KOPT-K1 (cell line): ENCODE measurements around the gene MROH2A.

Experiments
- H3K27ac ChIP-seq: fragments of 200-600 bp; sonication (generic); 2 replicates; pipeline ENCODE4 v1.5.1; 2016; ENCODE audit warnings: antibody characterized with exemption, mild to moderate bottlenecking, low read depth, low read length; ENCODE audit not compliant: poor library complexity, severe bottlenecking
- H3K36me3 ChIP-seq: fragments of 200-600 bp; sonication (generic); 2 replicates; pipeline ENCODE4 v1.5.1; 2017; ENCODE audit warnings: antibody characterized with exemption, mild to moderate bottlenecking, low read length, moderate library complexity; ENCODE audit not compliant: insufficient read depth
- H3K9me3 ChIP-seq: fragments of 200-600 bp; sonication (generic); 2 replicates; pipeline ENCODE4 v1.5.1; 2017; ENCODE audit warnings: antibody characterized with exemption, low read length, mild to moderate bottlenecking; ENCODE audit not compliant: insufficient read depth, poor library complexity, severe bottlenecking

Gene MROH2A

DNA sequence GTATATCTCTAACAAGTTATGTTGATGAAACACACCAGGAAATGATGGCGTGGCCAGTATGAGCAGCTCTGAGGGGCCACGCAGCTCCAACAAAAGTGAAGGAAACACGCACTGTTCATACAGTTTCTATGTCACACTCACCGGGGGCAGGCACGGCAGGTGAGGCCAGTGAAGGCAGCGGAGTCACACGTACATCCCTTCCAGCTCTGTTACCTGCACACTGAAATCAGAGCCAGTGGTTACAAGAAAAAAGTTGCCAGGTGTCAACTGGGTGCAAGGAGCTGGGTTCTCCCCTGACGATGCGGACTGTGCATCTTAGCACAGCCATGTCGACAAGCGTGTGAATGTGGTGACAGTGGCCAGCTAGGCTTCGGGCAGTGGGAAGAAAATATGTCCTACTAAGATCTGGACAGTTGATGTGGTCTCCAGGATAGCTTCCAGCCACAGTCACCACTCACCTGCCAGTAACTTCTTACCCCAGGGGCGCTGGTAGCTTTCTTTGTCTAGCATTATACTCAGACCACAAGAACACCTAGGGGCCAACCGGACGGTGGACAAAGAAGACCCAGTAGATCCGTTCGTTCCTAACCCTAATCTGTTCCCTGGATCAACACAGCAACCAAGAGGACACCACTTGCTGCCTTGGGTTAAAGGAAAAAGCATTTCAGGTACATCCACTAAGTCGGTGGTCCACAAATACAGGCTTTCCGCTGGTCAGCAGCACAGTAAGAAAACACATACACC is 66.1 kb downstream of the MROH2A start:
- H3K27ac ChIP-seq = no peak overlapping the region
- H3K36me3 ChIP-seq = peaks cover 100% of the 10 kb centered on the region
- H3K9me3 ChIP-seq = no peaks in the 10 kb centered on the region

DNA sequence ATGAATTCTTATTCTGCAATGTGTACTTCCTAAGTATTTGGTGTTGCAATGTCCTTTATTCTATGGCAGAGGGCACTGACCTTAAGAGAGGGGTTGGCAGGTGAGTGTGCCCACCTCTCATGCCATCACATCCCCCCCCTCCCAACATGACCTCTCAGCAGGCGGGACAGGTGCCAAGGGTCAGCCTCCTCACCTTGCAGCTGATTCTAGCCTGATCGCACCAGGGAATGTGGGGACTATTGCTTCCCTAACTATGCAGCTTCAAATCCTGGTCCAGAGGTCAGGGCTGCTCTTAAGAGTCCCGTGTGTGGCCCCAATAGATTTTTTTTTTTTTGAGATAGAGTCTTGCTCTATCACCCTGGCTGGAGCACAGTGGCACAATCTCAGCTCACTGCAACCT is 66.7 kb downstream of the MROH2A start:
- no peak overlapping the region for H3K27ac ChIP-seq
- H3K36me3 ChIP-seq = peaks cover 100% of the 10 kb centered on the region
- H3K9me3 ChIP-seq = no peaks in the 10 kb centered on the region

- H3K9me3 ChIP-seq = no peaks in the 10 kb centered on the region
- H3K36me3 ChIP-seq = peaks cover 100% of the 10 kb centered on the region
- H3K27ac ChIP-seq = no peak overlapping the region
Observed at GRCh38 chr2:233845301-233846060, 67.4 kb downstream of the MROH2A start.

DNA sequence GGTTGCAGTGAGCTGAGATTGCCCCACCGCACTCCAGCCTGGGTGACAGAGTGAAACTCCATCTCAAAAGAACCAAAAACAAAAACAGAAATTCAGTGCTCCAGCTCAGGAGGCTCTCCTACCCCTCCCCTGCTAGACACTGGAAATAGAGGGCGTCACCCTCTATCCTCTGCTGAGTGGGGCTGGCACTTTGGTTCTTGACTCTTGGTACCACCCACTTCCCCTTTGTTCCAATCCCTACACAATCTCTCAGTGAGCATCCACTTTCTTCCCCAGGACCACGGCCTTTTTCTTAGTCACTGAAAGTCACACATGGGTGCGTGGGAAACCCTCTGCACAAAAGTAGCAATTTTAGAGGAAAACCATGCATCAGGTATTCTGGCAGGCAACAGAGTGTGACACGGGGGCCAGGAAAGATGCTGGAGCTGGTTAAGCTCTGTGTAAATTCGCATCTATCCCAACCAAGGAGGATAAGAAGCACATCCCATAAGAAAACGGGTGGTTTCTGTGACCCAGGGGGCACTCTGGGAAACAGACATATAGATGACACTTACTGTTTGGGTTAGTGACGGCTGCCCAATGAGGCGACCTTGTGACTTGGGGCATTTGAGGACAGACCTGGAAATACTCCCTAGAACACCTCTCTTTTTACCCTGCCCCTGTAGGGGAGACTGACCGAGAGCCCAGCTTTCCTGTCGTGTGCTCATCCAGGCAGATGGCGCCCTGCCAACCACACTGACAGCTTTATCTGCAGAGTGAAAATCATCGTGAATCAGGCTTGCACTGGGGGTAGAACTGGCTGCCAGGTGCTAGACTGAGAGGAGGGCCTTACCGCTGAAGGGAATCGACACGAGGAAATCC is 68.5 kb downstream of the MROH2A start:
- Histone ChIP-seq H3K27ac (no peak overlapping the region), H3K36me3 (peaks cover 100% of the 10 kb centered on the region), H3K9me3 (no peaks in the 10 kb centered on the region)

DNA sequence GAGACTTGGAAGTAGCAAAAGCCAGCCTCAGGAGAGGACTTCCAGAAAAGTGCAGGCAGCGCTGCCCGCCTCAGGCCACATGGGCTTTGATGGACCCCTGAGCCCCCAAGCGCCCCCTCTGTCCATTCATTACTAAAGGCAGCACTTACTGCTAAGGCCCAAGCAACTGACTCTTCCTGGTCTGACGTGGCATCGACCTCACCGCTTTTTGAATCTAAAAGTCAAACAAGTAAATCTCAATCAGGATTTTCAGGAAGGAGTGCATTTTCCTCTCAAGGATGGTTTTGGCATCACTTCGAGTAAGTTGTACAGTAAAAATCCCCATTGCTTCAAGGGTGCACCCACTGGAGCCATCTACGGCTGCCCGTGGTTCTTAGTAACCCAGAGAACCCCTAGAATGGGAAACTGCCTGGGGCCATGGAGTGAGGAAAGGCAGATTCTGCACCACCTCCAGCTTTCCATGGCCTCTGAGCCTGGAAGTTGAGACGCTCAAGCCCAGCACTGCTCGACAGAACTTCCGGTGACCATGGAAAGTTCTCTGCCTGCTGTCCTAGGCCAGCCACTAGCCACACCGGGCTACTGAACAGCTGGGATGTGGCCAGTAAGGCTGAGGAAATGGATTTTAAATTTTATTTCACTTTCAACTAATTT is 69.2 kb downstream of the MROH2A start:
- Histone ChIP-seq H3K36me3 (peaks cover 100% of the 10 kb centered on the region), H3K9me3 (no peaks in the 10 kb centered on the region), H3K27ac (no peak overlapping the region)

DNA sequence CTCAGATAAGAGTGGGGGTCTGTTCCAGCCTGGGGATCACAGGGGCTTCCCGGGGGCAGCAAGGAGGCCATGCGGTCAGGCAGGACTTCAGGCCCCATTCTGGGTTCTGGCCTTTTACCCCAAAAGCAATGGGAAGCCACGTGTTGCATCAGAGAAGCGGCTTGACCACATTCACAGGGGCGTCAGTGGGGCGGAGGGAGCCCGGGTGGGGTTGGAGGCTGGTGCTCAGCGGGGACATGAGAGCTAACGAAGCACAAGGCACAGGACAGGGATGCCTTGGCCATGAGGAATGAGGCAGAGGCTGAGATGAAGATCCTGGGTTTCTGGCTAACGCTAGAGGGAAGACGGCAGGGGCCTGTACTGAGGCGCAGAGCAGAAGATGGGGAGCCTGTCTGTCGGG is 70.1 kb downstream of the MROH2A start:
- H3K9me3 ChIP-seq = no peaks in the 10 kb centered on the region
- peaks cover 100% of the 10 kb centered on the region for H3K36me3 ChIP-seq
- H3K27ac ChIP-seq = no peak overlapping the region

- Histone ChIP-seq H3K27ac (no peak overlapping the region), H3K9me3 (no peaks in the 10 kb centered on the region), H3K36me3 (peaks cover 95% of the 10 kb centered on the region)
Observed at GRCh38 chr2:233849607-233850271, 71.6 kb downstream of the MROH2A start.

GRCh38 chr2:233850745-233851144 is 72.6 kb downstream of the MROH2A start:
- H3K36me3 ChIP-seq = peaks cover 84% of the 10 kb centered on the region
- no peaks in the 10 kb centered on the region for H3K9me3 ChIP-seq
- no peak overlapping the region for H3K27ac ChIP-seq

GRCh38 chr2:233851169-233851568 is 73.0 kb downstream of the MROH2A start:
- H3K27ac ChIP-seq = no peak overlapping the region
- peaks cover 80% of the 10 kb centered on the region for H3K36me3 ChIP-seq

DNA sequence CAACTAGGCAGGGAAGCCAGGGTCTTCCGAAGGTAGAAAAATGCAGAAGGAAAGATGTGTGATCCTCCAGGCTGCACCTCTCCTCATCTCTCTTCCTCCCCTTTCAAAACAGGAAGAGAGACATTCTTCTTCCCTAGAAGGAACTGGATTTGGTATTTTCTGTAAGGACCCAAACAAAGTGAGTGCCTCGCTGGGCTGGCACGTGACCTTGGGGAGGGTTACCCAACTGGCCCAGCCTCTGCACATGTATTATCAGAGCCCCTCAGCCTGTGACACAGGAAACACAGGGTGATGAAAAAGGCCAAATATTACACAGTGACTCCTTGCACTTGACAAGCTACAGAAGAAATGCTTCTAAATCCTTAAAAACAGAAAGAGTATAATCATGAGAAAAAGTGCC is 73.9 kb downstream of the MROH2A start:
- Histone ChIP-seq H3K27ac (peak overlapping the region; percentile 99), H3K36me3 (peaks cover 71% of the 10 kb centered on the region), H3K9me3 (no peaks in the 10 kb centered on the region)

More at GRCh38 chr2:233851169-233851568, 73.0 kb downstream of the MROH2A start:
- H3K9me3 ChIP-seq = no peaks in the 10 kb centered on the region

DNA sequence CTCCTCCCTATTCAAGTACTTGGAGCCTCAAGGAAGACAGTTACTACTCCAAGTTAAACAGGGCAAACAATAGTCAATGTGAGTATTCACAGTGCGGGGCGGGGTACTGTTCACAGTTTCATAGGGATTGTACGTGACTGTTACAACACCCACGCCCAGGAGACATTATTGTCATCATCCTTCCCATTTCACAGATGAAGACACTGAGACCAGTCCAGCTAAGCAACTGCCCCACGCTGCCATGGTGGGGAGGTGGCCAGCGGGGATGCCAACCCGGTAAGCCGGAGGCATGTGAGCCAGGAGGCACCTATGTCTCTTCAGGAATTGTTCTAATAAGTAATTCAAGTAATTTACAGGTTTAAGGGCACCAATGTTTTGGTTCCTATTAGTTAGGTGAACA is 75.2 kb downstream of the MROH2A start:
- peak overlapping the region; percentile 99 for H3K27ac ChIP-seq
- H3K36me3 ChIP-seq = peaks cover 58% of the 10 kb centered on the region
- no peaks in the 10 kb centered on the region for H3K9me3 ChIP-seq

GRCh38 chr2:233853883-233854240 is 75.7 kb downstream of the MROH2A start:
- Histone ChIP-seq H3K27ac (peak overlapping the region; percentile 99), H3K9me3 (no peaks in the 10 kb centered on the region), H3K36me3 (peaks cover 53% of the 10 kb centered on the region)

- Histone ChIP-seq H3K9me3 (no peaks in the 10 kb centered on the region), H3K36me3 (peaks cover 48% of the 10 kb centered on the region), H3K27ac (peak within 1 kb of the TSS; percentile 99)
Observed at GRCh38 chr2:233854241-233854981, 76.3 kb downstream of the MROH2A start, which contains the start of gene HJURP. TSS of gene HJURP (minus strand) at chr2:233854535. CDS start at chr2:233854500, 35 bp downstream.

DNA sequence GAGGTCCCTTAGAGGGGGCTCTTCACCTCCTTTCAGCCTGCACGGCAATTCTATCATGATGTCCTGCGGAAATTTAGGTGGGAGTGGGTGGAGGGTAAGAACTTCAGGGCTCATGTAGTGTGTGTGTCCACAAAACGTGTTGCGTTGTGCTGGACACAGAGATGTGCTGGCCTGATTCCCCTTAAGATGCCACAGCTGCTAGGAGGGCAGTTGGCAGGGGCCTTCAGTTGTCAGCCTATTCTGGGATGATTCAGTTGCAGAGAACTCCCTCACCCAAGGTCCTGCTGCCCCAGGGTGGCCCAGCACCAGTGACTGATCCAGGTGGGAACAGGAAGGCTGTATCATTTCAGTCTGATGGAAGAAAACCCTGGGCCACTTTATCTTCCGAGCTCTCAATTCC is 77.2 kb downstream of the MROH2A start:
- H3K9me3 ChIP-seq = no peaks in the 10 kb centered on the region
- H3K27ac ChIP-seq = peak overlapping the region; percentile 99
- H3K36me3 ChIP-seq = peaks cover 38% of the 10 kb centered on the region
